SK-N-SH treated with all-trans-retinoic acid at 6 μM for 48 hours (cell line): ENCODE measurements around the gene OSBP.
"Not testable (repeated sequence)": the region's sequence is repeated elsewhere in the genome, so short reads cannot be mapped to it uniquely, and the experiment has no call there.

ENCODE experiments used
- ARNTL ChIP-seq: fragments of 450-650 bp; formaldehyde crosslinking; IDR thresholded peaks from 2 replicates; pipeline ENCODE4 v1.5.0; 2020; ENCODE audit warnings: low read depth, mild to moderate bottlenecking, moderate library complexity, borderline replicate concordance
- CSRNP3 ChIP-seq: fragments of 250-450 bp; sonication (Bioruptor Pico); IDR thresholded peaks from 2 replicates; pipeline ENCODE4 v1.5.1; 2021; ENCODE audit warnings: mild to moderate bottlenecking, moderate library complexity
- GLIS3 ChIP-seq: fragments of 250-450 bp; sonication (Bioruptor Pico); IDR thresholded peaks from 2 replicates; pipeline ENCODE4 v1.5.0; 2020; ENCODE audit warnings: mild to moderate bottlenecking, moderate library complexity
- PATZ1 ChIP-seq: fragments of 250-450 bp; sonication (Bioruptor Pico); IDR thresholded peaks from 2 replicates; pipeline ENCODE4 v1.8.0; 2020; ENCODE audit warnings: mild to moderate bottlenecking, moderate library complexity, borderline replicate concordance
- RARB ChIP-seq: fragments of 250-450 bp; sonication (Bioruptor Pico); IDR thresholded peaks from 2 replicates; pipeline ENCODE4 v1.8.0; 2021; ENCODE audit warnings: mild to moderate bottlenecking, moderate library complexity
- SNAI2 ChIP-seq: fragments of 250-450 bp; sonication (Bioruptor Pico); IDR thresholded peaks from 2 replicates; pipeline ENCODE4 v1.5.0; 2020; ENCODE audit warnings: mild to moderate bottlenecking, moderate library complexity
- TOX ChIP-seq: fragments of 250-450 bp; sonication (Bioruptor Pico); IDR thresholded peaks from 2 replicates; pipeline ENCODE4 v1.8.0; 2021; ENCODE audit warnings: mild to moderate bottlenecking, moderate library complexity, borderline replicate concordance
- TSHZ2 ChIP-seq: fragments of 250-450 bp; sonication (Bioruptor Pico); IDR thresholded peaks from 2 replicates; pipeline ENCODE4 v1.5.0; 2020; ENCODE audit warnings: mild to moderate bottlenecking, moderate library complexity
- ZFP3 ChIP-seq: fragments of 250-450 bp; sonication (Bioruptor Pico); IDR thresholded peaks from 2 replicates; pipeline ENCODE4 v1.5.0; 2020; ENCODE audit warnings: mild to moderate bottlenecking, moderate library complexity
- ZFP30 ChIP-seq: fragments of 450-650 bp; formaldehyde crosslinking; IDR thresholded peaks from 2 replicates; pipeline ENCODE4 v1.5.0; 2022; ENCODE audit warnings: mild to moderate bottlenecking, moderate library complexity
- ZNF8 ChIP-seq: fragments of 450-650 bp; formaldehyde crosslinking; IDR thresholded peaks from 2 replicates; pipeline ENCODE4 v1.5.0; 2020; ENCODE audit warnings: mild to moderate bottlenecking, moderate library complexity

GRCh38 chr11:59543713-59544112 is 71.9 kb downstream of the OSBP start:
- not testable (repeated sequence) for TF ChIP-seq TSHZ2; CSRNP3; TOX (CRISPR knock-in tag); ZFP3 (CRISPR knock-in tag); ZNF8 (CRISPR knock-in tag); PATZ1; GLIS3 (CRISPR knock-in tag); RARB (CRISPR knock-in tag); SNAI2 (CRISPR knock-in tag); ZFP30; ARNTL
